ENCODE results near the gene KCNG4.
"Not testable (repeated sequence)": the region's sequence is repeated elsewhere in the genome, so short reads cannot be mapped to it uniquely, and the experiment has no call there.

Gene KCNG4

GRCh38 chr16:84207879-84208278 is 31.9 kb downstream of the KCNG4 start:
- DNase-seq (ENCODE audit: low read depth in 2 of 2, low spot score in 1 of 2), result no peak

DNA sequence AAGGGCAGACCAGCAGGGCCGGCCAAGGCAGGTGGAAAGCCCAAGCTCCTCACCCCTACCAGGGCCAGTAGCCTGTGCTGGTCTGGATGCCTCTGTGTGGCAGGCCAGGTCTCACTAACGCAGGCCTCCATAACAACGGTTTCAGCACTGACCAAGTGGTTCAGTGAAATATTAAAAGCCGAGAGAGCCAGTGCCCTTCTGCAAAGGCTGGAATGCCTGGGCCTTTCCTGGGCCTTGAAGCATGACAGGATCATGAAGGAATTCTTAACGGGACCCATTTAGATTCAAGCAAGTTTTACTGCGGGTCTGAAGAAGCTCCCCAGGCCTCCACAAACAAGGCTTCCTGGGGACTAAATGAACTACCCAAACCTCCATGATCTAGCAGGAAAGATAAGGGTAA is 32.6 kb downstream of the KCNG4 start:
- no peak for DNase-seq (ENCODE audit: low read depth in 2 of 2, low spot score in 1 of 2)

DNA sequence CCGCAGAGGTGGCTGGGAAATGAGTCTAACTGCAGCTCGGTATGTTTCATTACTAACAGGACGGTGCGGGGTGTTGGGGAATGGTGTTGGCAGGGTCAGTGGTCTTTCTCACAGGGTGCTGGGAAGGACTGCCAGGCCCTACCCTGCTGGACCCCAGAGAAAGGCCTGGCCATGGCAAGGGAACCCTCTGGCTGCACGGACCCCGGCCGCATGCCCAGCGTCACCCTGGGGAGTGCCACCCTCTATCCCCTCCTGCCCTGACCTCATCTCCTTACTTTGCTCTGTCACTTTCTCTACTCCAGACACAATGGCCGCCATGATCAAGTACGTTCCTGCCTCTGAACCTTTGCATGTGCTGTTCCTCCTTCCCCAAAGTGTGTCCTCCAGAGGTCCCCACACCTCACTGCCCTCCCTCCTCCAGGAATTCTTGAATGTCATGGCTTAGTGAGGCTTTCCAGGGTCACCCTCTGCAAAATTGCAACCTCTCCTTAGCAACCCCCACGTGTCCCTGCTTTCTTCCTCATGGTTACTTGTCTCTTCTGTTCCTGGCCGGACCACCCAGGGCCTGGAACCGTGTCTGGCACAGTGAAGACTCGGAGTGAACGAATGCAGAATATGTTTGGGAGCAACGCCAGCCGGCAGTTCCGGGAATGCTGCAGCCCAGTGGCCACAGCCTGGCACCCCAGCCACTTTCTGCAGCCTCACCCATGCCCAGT is 33.7 kb downstream of the KCNG4 start:
- no peak for DNase-seq (ENCODE audit: low read depth in 2 of 2, low spot score in 1 of 2)

GRCh38 chr16:84205123-84205522 is 34.7 kb downstream of the KCNG4 start:
- not testable (repeated sequence) for DNase-seq (ENCODE audit: low read depth in 2 of 2, low spot score in 1 of 2)

DNA sequence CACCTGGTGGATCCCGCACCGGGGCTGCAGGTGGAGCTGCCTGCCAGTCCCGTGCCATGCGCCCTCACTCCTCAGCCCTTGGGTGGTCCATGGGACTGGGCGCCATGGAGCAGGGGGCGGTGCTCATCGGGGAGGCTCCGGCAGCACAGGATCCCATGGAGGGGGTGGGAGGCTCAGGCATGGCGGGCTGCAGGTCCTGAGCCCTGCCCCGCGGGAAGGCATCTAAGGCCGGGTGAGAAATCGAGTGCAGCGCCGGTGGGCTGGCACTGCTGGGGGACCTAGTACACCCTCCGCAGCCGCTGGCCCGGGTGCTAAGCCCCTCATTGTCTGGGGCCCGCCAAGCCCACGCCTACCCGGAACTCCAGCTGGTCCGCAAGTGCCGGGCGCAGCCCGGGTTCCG is 35.3 kb downstream of the KCNG4 start:
- DNase-seq (ENCODE audit: low read depth in 2 of 2, low spot score in 1 of 2), result not testable (repeated sequence)

DNA sequence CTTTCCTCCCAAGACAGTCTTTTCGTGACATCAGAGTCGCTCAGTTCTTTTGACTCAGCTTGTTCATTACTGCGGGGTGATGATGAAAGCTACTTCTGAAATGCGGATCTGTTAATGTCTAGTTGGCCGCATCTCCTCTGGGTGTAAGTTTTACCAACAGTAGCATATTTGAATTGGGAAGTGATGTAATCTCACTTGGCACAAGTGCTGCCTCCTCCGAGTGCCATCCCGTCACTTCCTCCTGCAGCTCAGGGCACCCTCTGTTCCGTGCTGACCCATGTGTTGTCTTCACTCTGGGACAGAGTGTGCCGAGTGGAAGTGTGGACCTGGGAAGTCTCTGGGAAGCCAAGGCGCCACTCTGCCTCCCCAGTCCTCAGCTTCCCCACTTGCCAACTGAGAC is 40.0 kb downstream of the KCNG4 start:
- no peak for DNase-seq (ENCODE audit: low read depth in 2 of 2, low spot score in 1 of 2)

GRCh38 chr16:84199097-84199496 is 40.7 kb downstream of the KCNG4 start:
- no peak for DNase-seq (ENCODE audit: low read depth in 2 of 2, low spot score in 1 of 2)

DNA sequence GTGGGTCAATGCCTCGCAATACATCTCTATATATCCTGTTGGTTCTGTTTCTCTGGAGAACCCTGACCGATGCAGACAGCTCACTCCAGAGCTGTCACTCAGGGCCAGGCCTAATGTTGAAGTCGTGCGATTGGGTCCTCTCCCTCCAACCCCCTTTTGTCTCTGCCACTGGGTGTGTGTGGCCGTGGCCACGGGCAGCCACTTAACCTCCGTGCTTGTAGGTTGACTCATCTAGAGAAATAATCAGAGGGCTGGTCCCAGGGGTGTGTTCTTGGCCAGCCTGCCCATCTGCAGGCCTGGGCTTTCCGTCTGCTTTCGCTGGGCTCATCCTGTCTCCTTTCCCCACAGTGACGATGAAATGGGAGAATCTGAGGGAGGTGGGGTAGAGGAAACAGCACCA is 41.4 kb downstream of the KCNG4 start:
- no peak for DNase-seq (ENCODE audit: low read depth in 2 of 2, low spot score in 1 of 2)

GRCh38 chr16:84197466-84198128 is 42.2 kb downstream of the KCNG4 start:
- DNase-seq (ENCODE audit: low read depth in 2 of 2, low spot score in 1 of 2), result no peak

DNA sequence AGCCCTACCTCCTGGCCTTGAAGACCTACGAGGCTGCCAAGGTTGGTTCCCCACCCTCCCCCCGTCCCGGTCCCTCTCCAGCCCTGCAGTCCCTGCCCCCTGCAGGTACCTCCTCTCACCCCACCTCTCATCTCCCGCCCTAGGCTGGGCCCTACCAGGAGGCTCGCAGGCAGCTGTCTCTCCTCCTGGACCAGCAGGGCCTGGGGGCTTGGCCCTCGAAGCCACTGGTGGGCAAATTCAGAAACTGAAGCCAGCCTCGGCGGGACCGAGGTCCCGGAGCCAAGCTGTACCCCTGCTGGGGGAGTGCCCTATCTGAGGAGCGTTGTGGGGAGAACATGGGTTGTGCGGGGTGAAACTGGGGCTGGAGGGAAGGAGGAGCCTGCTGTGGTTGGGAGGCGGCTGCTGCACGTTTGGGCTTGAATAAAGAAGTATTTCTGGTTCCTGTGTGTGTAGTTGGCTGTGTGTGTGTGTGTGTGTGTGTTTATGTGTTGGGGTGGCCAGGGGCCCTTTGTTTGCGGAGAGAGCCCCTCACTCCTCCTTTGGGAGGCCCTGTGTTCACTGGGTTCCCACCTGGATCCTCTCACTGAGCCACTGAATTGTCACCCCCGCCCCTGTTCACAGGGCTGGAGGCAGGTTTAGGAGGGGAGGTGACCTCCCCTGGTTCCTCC is 43.0 kb downstream of the KCNG4 start:
- no peak for DNase-seq (ENCODE audit: low read depth in 2 of 2, low spot score in 1 of 2)

- DNase-seq (ENCODE audit: low read depth in 2 of 2, low spot score in 1 of 2), result no peak
Observed at GRCh38 chr16:84196101-84196500, 43.7 kb downstream of the KCNG4 start.

DNA sequence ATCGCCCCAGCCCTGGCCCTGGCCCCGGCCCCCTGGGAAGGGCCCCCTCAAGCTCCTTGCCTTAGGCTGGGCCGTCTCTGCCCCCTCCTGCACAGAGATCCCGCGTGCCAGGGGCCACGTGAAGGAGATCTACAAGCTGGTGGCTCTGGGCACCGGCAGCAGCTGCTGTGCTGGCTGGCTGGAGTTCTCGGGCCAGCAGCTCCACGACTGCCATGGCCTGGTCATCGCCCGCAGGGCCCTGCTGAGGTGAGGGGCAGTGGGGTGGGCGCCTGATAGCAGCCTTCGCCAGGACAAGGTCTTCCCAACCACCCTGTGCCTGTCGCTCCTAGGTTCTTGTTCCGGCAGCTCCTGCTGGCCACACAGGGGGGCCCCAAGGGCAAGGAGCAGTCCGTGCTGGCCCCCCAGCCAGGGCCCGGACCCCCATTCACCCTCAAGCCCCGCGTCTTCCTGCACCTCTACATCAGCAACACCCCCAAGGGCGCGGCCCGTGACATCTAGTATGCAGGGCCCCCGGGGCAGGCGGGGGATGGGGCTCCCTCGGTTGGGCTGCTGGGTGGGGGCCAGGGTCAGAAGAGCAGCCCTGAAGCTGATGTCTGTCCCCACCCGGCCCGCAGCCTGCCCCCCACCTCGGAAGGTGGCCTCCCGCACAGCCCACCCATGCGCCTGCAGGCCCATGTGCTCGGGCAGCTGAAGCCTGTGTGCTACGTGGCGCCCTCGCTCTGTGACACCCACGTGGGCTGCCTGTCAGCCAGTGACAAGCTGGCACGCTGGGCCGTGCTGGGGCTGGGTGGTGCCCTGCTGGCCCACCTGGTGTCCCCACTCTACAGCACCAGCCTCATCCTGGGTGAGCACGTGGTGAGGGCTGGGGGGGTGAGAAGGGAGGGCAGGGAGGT is 44.4 kb downstream of the KCNG4 start:
- no peak for DNase-seq (ENCODE audit: low read depth in 2 of 2, low spot score in 1 of 2)

DNA sequence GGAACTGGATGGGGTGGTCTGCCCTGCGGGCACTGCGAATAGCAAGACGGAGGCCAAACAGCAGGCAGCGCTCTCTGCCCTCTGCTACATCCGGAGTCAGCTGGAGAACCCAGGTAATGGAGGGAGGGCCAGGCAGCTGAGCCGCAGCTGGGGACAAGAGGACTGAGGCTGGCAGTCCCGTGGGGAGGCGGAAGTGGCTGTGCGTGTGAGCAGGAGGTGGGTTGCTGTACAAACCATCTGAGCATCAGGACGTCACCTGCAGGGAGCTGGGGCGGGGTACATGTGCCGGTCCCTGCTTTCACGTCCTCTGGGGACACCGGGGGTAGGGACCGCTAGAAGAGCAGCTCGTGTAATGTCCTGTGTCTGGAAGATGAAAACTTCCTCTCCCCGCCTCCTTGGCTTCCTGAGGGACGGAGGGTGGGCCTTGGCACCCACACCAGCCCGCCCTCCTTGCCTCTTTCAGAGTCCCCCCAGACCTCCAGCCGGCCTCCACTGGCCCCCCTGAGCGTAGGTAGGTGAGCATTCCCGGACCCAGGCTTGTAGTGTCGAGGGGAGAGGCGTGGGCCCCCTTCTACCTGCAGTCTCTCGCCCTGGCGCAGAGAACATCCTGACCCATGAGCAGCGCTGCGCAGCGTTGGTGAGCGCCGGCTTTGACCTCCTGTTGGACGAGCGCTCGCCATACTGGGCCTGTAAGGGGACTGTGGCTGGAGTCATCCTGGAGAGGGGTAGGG is 45.2 kb downstream of the KCNG4 start:
- no peak for DNase-seq (ENCODE audit: low read depth in 2 of 2, low spot score in 1 of 2)

DNA sequence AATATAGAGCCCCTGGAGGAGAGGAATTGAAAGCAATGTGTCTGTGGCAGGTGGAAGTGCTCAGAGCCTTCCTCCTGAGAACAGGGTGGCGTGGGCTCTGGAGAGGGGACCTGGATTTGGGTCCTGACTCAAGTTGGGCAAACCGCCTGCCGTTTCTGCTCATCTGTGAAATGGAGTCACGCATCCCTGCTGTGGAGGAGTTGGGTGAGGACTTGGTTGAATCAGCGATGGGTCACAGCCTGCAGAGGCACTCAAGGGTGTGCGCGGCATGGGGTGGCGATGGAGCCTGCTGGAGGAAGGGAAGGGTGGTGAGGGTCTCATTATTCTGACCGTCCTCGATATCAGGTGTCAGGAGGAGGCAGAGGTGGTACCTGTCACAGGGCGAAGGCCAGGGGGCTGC is 45.8 kb downstream of the KCNG4 start:
- DNase-seq (ENCODE audit: low read depth in 2 of 2, low spot score in 1 of 2), result no peak

DNA sequence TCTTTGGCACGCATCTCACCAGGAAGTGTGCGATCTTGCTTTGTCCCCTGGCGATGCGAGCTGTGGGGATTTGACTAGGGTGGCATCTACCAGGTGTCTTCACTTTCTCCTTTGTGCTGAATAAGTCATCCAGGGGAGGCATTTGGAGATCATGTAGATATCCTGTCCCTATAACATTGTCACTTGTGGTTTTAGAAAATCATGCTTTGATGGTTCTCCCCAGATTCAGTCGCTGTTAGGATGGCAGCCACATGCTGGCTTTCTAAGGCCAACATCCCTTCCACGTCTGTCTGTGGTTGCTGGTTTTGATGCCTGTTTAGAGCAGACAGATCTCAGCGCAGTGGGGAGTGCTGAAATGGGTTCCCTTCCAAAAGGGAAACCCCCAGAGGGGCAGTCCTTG is 46.3 kb downstream of the KCNG4 start:
- DNase-seq (ENCODE audit: low read depth in 2 of 2, low spot score in 1 of 2), result no peak

GRCh38 chr16:84191466-84191865 is 48.3 kb downstream of the KCNG4 start:
- no peak for DNase-seq (ENCODE audit: low read depth in 2 of 2, low spot score in 1 of 2)

DNA sequence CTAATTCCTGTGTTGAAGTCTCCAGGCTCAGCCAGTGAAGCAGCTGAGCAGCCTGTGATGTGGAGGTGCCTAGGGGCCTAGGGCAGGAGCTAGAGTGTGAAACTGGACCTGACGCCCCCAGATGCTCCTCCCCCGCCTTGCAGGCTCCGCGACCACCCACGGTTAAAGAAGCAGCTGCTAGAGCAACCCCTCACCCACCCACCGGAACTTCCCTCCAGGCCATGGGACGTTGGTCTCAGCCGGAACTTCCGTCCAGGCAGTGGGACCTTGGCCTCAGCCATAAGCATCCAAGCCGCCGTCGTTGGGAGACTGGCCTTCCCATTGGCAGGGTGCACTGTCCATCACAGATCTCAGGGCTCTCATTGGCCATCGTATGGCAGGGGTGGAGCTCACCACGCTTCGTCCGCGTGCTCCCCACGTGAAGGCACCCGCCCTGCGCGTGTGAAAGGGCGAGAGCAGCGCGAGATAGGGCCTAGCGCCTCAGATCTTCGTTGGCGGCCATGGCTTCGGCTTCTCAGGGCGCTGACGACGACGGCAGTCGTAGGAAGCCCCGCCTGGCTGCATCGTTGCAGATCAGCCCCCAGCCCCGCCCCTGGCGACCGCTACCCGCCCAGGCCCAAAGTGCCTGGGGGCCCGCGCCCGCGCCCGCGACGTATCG is 49.0 kb downstream of the KCNG4 start, which contains the start of gene ADAD2:
TSS of gene ADAD2 (plus strand) at position 427 of the 658 bp plus-strand sequence. CDS start at position 501, 74 bp downstream.
- no peak for DNase-seq (ENCODE audit: low read depth in 2 of 2, low spot score in 1 of 2)

DNA sequence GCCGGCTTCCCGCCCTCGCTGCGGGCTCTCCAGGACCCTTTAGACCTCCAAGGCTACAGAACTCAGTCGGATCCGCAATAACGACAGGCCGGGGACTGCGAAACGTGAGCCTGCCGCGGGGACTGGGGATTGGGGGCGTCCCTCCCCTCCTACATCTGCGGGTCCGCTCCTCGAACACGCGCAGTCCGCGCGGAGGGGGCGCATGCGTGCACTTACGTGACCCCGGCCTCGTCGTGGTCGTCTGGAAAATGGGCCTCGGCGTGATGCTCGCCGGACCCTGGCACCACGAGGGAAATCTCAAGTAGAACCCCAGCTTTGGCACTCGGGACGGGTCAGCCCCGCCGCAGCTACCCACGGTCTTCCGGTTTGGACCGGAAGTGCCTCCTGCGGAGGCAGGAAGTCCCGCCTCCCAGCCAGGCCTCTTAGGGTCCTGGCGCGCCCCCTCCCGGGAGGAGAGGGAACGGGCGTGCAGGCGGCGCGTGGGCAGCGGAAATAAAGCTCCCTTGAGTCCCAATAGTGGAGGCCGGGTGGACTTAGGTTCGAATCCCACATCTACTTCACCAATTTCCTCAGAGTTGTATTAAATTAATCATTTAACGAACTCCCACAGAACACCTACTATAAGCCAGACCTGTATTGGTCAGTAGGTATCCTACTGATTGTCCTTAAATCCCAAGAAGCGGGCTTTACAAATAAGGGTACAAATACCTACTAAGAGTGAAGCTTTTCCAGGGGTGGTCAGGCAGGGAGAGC is 53.0 kb downstream of the KCNG4 start, which contains the start of gene TAF1C:
TSS of gene TAF1C (minus strand) at position 373 of the 753 bp plus-strand sequence. CDS start 2,069 bp downstream, outside the sequence.
- peak; percentile 74 to 79 for DNase-seq (ENCODE audit: low read depth in 2 of 2, low spot score in 1 of 2)

DNA sequence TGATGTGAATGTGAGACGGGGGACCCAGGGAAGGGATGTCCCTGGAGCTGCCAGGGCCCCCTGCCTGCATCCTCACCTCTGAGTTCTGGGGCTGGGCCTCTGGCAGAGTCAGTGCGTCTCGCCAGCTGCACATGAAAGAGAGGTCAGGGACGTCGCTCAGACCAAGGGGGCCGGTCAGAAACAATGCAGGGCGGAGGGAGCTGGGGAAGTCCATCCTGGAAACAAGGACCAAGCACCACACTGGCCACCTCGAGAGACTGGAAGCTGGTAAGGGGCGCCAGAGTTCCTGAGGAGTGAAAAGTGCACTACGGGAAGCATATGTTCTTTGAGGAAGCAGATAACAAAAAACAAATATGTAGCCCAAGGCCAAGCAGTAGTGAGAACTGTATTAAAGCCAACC is 55.0 kb downstream of the KCNG4 start:
- DNase-seq (ENCODE audit: low read depth in 2 of 2, low spot score in 1 of 2), result no peak

Data from stimulated activated CD8-positive, alpha-beta memory T cell treated with anti-CD3 and anti-CD28 coated beads, Interleukin-4, amount 100 ng/mL, for 1 hour (primary cell).